Karpas-422 (cell line): ENCODE measurements around the gene ZNF536. TPM values are rescaled to one million over a fixed set of nuclear protein-coding genes. Genes with fewer than 3 reads are reported as not detected.
A peak's percentile ranks its signal among the peaks of the same experiment; 100 is the strongest.

Source experiments
- DNase-seq: peaks from one replicate; pipeline ENCODE4 v3.0.0-alpha.2; 2015
- H2AFZ ChIP-seq: fragments of 200-600 bp; sonication (generic); 2 replicates; pipeline ENCODE4 v1.6.1; 2014; ENCODE audit warnings: antibody characterized with exemption, low read length, mixed read lengths
- H3K27ac ChIP-seq: fragments of 200-600 bp; sonication (generic); 2 replicates; pipeline ENCODE4 v1.5.1; 2014; ENCODE audit warnings: mild to moderate bottlenecking, low read length, moderate library complexity
- H3K27me3 ChIP-seq: fragments of 200-600 bp; sonication (generic); 2 replicates; pipeline ENCODE4 v1.6.1; 2014; ENCODE audit warnings: low read length, mixed read lengths
- H3K36me3 ChIP-seq: fragments of 200-600 bp; sonication (generic); 2 replicates; pipeline ENCODE4 v1.6.1; 2014; ENCODE audit warnings: low read length, mixed read lengths; ENCODE audit not compliant: insufficient read depth
- H3K4me1 ChIP-seq: fragments of 200-600 bp; sonication (generic); 2 replicates; pipeline ENCODE4 v1.6.1; 2014; ENCODE audit warnings: mild to moderate bottlenecking, low read length, mixed read lengths
- H3K4me2 ChIP-seq: fragments of 200-600 bp; sonication (generic); 2 replicates; pipeline ENCODE4 v1.6.1; 2014; ENCODE audit warnings: low read length, low read depth, mild to moderate bottlenecking; ENCODE audit not compliant: poor library complexity, severe bottlenecking
- H3K4me3 ChIP-seq: fragments of 200-600 bp; sonication (generic); 2 replicates; pipeline ENCODE4 v1.5.1; 2014; ENCODE audit warnings: mild to moderate bottlenecking, antibody characterized with exemption, low read length, mixed read lengths
- H3K79me2 ChIP-seq: fragments of 200-600 bp; sonication (generic); 2 replicates; pipeline ENCODE4 v1.6.1; 2014; ENCODE audit warnings: mild to moderate bottlenecking, low read length, mixed read lengths
- H3K9ac ChIP-seq: fragments of 200-600 bp; sonication (generic); 2 replicates; pipeline ENCODE4 v1.6.0; 2014; ENCODE audit warnings: low read length
- H3K9me2 ChIP-seq: fragments of 200-600 bp; sonication (generic), shearing (Covaris generic); replicated peaks from 2 replicates; pipeline ENCODE4 v1.6.0; 2014; ENCODE audit warnings: mild to moderate bottlenecking, low read length, moderate library complexity; ENCODE audit not compliant: insufficient read depth
- H3K9me3 ChIP-seq: fragments of 300-700, 200-600 bp; sonication (generic); 2 replicates; pipeline ENCODE4 v1.6.1; 2014; ENCODE audit warnings: low read length, mixed read lengths
- H4K20me1 ChIP-seq: fragments of 200-600 bp; sonication (generic); 2 replicates; pipeline ENCODE4 v1.6.1; 2014; ENCODE audit warnings: mild to moderate bottlenecking, antibody characterized with exemption, low read length, low read depth; ENCODE audit not compliant: insufficient read depth
- total RNA-seq: library from RNA; depleted of rRNA; stranded (reverse); fragments of >200 nt; shearing (Covaris generic); gene quantifications from 2 replicates; pipeline ENCODE4 v1.2.3, GENCODE V29; 2014; ENCODE audit warnings: low replicate concordance; rRNA removed

ZNF536 gene
- total RNA-seq, result 7.0 and 11.6 TPM in 2 replicates

- H3K4me2 ChIP-seq, result no peak within 1 kb of the TSS
- H3K9ac ChIP-seq, result no peak within 1 kb of the TSS
- H3K36me3 ChIP-seq, result no peaks in the 10 kb centered on the region
- H3K4me1 ChIP-seq, result peaks cover 11% of the 10 kb centered on the region
- no peaks in the 10 kb centered on the region for H3K79me2 ChIP-seq
- H3K4me3 ChIP-seq, result no peak within 1 kb of the TSS
- DNase-seq, result no peak
- no peak within 1 kb of the TSS for H3K27ac ChIP-seq
- no peaks in the 10 kb centered on the region for H3K9me3 ChIP-seq
- no peak within 1 kb of the TSS for H2AFZ ChIP-seq
- H4K20me1 ChIP-seq, result no peaks in the 10 kb centered on the region
- no peaks in the 10 kb centered on the region; the same call in 1 of the 2 replicates for H3K27me3 ChIP-seq
- H3K9me2 ChIP-seq, result no peaks in the 10 kb centered on the region
Measured at GRCh38 chr19:30371960-30372824, at the start of gene ZNF536. TSS of gene ZNF536 (plus strand) at chr19:30372384. CDS start at chr19:30443563, 71,179 bp downstream.

GRCh38 chr19:30322641-30323320, 49.4 kb upstream of the ZNF536 start:
- no peaks in the 10 kb centered on the region for H3K27me3 ChIP-seq
- no peaks in the 10 kb centered on the region for H3K9me2 ChIP-seq
- peaks cover 71% of the 10 kb centered on the region for H3K4me1 ChIP-seq
- no peak overlapping the region for H2AFZ ChIP-seq
- H3K9me3 ChIP-seq, result no peaks in the 10 kb centered on the region
- H3K9ac ChIP-seq, result no peak overlapping the region
- H4K20me1 ChIP-seq, result no peaks in the 10 kb centered on the region
- H3K27ac ChIP-seq, result no peak overlapping the region
- no peak overlapping the region for H3K4me2 ChIP-seq
- peaks cover 6% of the 10 kb centered on the region; the same call in 1 of the 2 replicates for H3K36me3 ChIP-seq
- H3K4me3 ChIP-seq, result no peak overlapping the region
- DNase-seq, result no peak
- no peaks in the 10 kb centered on the region for H3K79me2 ChIP-seq

GRCh38 chr19:30323904-30324303, 48.3 kb upstream of the ZNF536 start:
- Histone ChIP-seq H3K36me3 (peaks cover 6% of the 10 kb centered on the region; the same call in 1 of the 2 replicates), H3K9me2 (no peaks in the 10 kb centered on the region), H2AFZ (no peak overlapping the region), H3K9me3 (no peaks in the 10 kb centered on the region), H4K20me1 (no peaks in the 10 kb centered on the region), H3K4me3 (no peak overlapping the region), H3K79me2 (no peaks in the 10 kb centered on the region), H3K27ac (no peak overlapping the region), H3K27me3 (no peaks in the 10 kb centered on the region), H3K4me1 (peaks cover 71% of the 10 kb centered on the region), H3K9ac (no peak overlapping the region), H3K4me2 (no peak overlapping the region)
- DNase-seq, result no peak

GRCh38 chr19:30324982-30325381, 47.2 kb upstream of the ZNF536 start:
- H3K9ac ChIP-seq, result peak overlapping the region; percentile 27
- H4K20me1 ChIP-seq, result no peaks in the 10 kb centered on the region
- H3K4me3 ChIP-seq, result no peak overlapping the region
- H3K79me2 ChIP-seq, result no peaks in the 10 kb centered on the region
- no peak overlapping the region for H2AFZ ChIP-seq
- peak overlapping the region; percentile 2 for H3K4me2 ChIP-seq
- H3K9me3 ChIP-seq, result no peaks in the 10 kb centered on the region
- H3K4me1 ChIP-seq, result peaks cover 69% of the 10 kb centered on the region
- DNase-seq, result no peak
- peaks cover 6% of the 10 kb centered on the region; the same call in 1 of the 2 replicates for H3K36me3 ChIP-seq
- no peak overlapping the region for H3K27ac ChIP-seq
- H3K9me2 ChIP-seq, result no peaks in the 10 kb centered on the region
- H3K27me3 ChIP-seq, result no peaks in the 10 kb centered on the region

- Histone ChIP-seq H3K36me3 (peaks cover 6% of the 10 kb centered on the region; the same call in 1 of the 2 replicates), H3K79me2 (no peaks in the 10 kb centered on the region), H2AFZ (no peak overlapping the region), H3K4me1 (peaks cover 67% of the 10 kb centered on the region), H3K27me3 (no peaks in the 10 kb centered on the region), H4K20me1 (no peaks in the 10 kb centered on the region), H3K4me3 (no peak overlapping the region), H3K9me3 (no peaks in the 10 kb centered on the region), H3K27ac (no peak overlapping the region), H3K9me2 (no peaks in the 10 kb centered on the region), H3K9ac (peak overlapping the region; percentile 27), H3K4me2 (peak overlapping the region; percentile 2)
- no peak for DNase-seq
Measured at GRCh38 chr19:30325676-30326392, 46.4 kb upstream of the ZNF536 start.

- no peak for DNase-seq
- Histone ChIP-seq H3K36me3 (peaks cover 6% of the 10 kb centered on the region; the same call in 1 of the 2 replicates), H2AFZ (no peak overlapping the region), H3K27ac (no peak overlapping the region), H3K27me3 (no peaks in the 10 kb centered on the region), H3K4me3 (no peak overlapping the region), H3K4me1 (peaks cover 61% of the 10 kb centered on the region), H3K9me3 (no peaks in the 10 kb centered on the region), H3K9me2 (no peaks in the 10 kb centered on the region), H3K79me2 (no peaks in the 10 kb centered on the region), H3K9ac (no peak overlapping the region), H3K4me2 (no peak overlapping the region), H4K20me1 (no peaks in the 10 kb centered on the region)
Measured at GRCh38 chr19:30326393-30326710, 45.8 kb upstream of the ZNF536 start.

GRCh38 chr19:30327331-30327730, 44.9 kb upstream of the ZNF536 start:
- Histone ChIP-seq H3K9me2 (no peaks in the 10 kb centered on the region), H3K4me3 (no peak overlapping the region), H3K79me2 (no peaks in the 10 kb centered on the region)

GRCh38 chr19:30328096-30328495, 44.1 kb upstream of the ZNF536 start:
- H3K9ac ChIP-seq, result no peak overlapping the region
- peaks cover 56% of the 10 kb centered on the region for H3K4me1 ChIP-seq
- no peak for DNase-seq
- no peak overlapping the region for H3K4me2 ChIP-seq
- no peaks in the 10 kb centered on the region for H4K20me1 ChIP-seq
- no peak overlapping the region for H3K4me3 ChIP-seq
- H3K36me3 ChIP-seq, result peaks cover 6% of the 10 kb centered on the region; the same call in 1 of the 2 replicates
- no peaks in the 10 kb centered on the region for H3K9me2 ChIP-seq
- H3K9me3 ChIP-seq, result no peaks in the 10 kb centered on the region
- no peaks in the 10 kb centered on the region for H3K79me2 ChIP-seq
- H3K27me3 ChIP-seq, result no peaks in the 10 kb centered on the region
- H2AFZ ChIP-seq, result no peak overlapping the region
- H3K27ac ChIP-seq, result no peak overlapping the region

More at GRCh38 chr19:30327331-30327730, 44.9 kb upstream of the ZNF536 start:
- Histone ChIP-seq H3K27ac (no peak overlapping the region), H3K36me3 (peaks cover 6% of the 10 kb centered on the region; the same call in 1 of the 2 replicates), H3K9ac (no peak overlapping the region), H3K4me1 (peaks cover 56% of the 10 kb centered on the region), H3K4me2 (no peak overlapping the region), H3K27me3 (no peaks in the 10 kb centered on the region), H3K9me3 (no peaks in the 10 kb centered on the region), H4K20me1 (no peaks in the 10 kb centered on the region), H2AFZ (no peak overlapping the region)
- DNase-seq, result no peak
